ENCODE results near the gene PPP5C. TPM values are rescaled to one million over a fixed set of nuclear protein-coding genes. Genes with fewer than 3 reads are reported as not detected.
"Not testable (repeated sequence)": the region's sequence is repeated elsewhere in the genome, so short reads cannot be mapped to it uniquely, and the experiment has no call there.

Gene PPP5C
- total and polyA plus RNA-seq, 4 donors = 19.0 to 50.5 (median 28.3) TPM

DNA sequence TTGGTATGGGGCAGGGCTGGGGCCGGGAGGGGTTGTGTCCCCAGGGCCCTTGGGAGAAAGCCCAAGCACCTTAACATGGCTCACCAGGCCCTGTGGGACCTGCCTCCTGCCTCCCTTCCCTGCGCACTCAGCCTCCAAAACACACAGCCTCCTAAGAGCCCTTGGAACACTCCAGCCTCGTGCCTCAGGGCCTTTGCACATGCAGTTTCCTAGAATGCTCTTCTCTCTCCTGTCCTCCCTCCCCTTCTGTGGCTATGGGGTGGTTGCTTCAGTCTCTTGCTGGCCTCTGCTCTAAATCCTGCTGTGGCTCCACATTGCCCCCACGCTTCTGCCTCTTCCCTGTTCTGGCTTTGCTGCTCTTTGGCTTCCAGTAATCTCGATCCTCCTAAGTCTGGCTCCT is 26.3 kb upstream of the PPP5C start:
- Histone ChIP-seq H3K27me3 (ENCODE audit: control insufficient read depth in 4 of 4, insufficient read depth in 4 of 4, low read length in 3 of 4) (no peaks in the 10 kb centered on the region), H3K4me3 (ENCODE audit: low read depth in 1 of 3, low read length in 3 of 3) (no peak overlapping the region), H3K4me1 (ENCODE audit: control insufficient read depth in 4 of 4, insufficient read depth in 4 of 4, low read length in 3 of 4) (no peaks in the 10 kb centered on the region), H3K9ac (ENCODE audit: low read depth in 1 of 2, low read length in 2 of 2) (no peak overlapping the region), H3K9me3 (ENCODE audit: control insufficient read depth in 4 of 4, low read length in 3 of 4) (no peaks in the 10 kb centered on the region), H3K27ac (ENCODE audit: low read depth in 1 of 2, low read length in 2 of 2) (no peak overlapping the region), H3K36me3 (ENCODE audit: control insufficient read depth in 4 of 4, insufficient read depth in 3 of 4, low read depth in 1 of 4, low read length in 3 of 4) (no peaks in the 10 kb centered on the region)
- 90% methylated on average over 5 of the region's 5 CpGs for WGBS
- TF ChIP-seq, protein P1, sequence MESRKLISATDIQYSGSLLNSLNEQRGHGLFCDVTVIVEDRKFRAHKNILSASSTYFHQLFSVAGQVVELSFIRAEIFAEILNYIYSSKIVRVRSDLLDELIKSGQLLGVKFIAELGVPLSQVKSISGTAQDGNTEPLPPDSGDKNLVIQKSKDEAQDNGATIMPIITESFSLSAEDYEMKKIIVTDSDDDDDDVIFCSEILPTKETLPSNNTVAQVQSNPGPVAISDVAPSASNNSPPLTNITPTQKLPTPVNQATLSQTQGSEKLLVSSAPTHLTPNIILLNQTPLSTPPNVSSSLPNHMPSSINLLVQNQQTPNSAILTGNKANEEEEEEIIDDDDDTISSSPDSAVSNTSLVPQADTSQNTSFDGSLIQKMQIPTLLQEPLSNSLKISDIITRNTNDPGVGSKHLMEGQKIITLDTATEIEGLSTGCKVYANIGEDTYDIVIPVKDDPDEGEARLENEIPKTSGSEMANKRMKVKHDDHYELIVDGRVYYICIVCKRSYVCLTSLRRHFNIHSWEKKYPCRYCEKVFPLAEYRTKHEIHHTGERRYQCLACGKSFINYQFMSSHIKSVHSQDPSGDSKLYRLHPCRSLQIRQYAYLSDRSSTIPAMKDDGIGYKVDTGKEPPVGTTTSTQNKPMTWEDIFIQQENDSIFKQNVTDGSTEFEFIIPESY (IDR thresholded peaks at IDR 0.05) = no peak
- no peak for TF ChIP-seq FOXA2 (IDR thresholded peaks at IDR 0.05)
- no peak for DNase-seq (ENCODE audit: low spot score)

DNA sequence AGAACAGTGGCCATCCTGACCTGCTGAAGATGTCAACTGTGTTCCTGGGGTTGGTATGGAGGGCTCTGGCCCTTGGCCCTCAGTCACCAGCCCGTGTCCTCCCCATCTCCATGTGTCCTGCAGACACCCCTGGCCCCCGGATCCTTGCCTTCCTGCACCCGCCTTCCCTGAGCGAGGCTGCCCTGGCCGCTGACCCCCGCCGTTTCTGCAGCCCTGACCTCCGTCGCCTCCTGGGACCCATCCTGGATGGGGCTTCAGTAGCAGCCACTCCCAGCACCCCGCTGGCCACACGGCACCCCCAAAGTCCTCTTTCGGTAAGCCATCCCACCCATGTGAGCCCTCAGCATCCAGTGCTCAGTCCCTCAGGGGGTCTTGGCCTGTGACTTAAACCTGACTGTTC is 25.2 kb upstream of the PPP5C start:
- TF ChIP-seq FOXA2 (IDR thresholded peaks at IDR 0.05) (no peak), JUND (IDR thresholded peaks at IDR 0.05) (no peak), TAF1 (conservative IDR thresholded peaks at IDR 0.05) (no peak), GABPA (IDR thresholded peaks at IDR 0.05 in 1 of 2, conservative IDR thresholded peaks at IDR 0.05 in 1 of 2) (no peak), HNF4A (conservative IDR thresholded peaks at IDR 0.05) (no peak), YY1 (IDR thresholded peaks at IDR 0.05) (no peak), HNF4G (IDR thresholded peaks at IDR 0.05) (no peak), SP1 (IDR thresholded peaks at IDR 0.05) (no peak), FOXA1 (IDR thresholded peaks at IDR 0.05) (no peak), RXRA (IDR thresholded peaks at IDR 0.05) (no peak), EGR1 (IDR thresholded peaks at IDR 0.05; ENCODE audit: low read depth in 2 of 2) (no peak), NR2F2 (IDR thresholded peaks at IDR 0.05) (no peak)
- TF ChIP-seq, protein P2, sequence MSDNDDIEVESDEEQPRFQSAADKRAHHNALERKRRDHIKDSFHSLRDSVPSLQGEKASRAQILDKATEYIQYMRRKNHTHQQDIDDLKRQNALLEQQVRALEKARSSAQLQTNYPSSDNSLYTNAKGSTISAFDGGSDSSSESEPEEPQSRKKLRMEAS (IDR thresholded peaks at IDR 0.05) = no peak
- TF ChIP-seq, protein P3, sequence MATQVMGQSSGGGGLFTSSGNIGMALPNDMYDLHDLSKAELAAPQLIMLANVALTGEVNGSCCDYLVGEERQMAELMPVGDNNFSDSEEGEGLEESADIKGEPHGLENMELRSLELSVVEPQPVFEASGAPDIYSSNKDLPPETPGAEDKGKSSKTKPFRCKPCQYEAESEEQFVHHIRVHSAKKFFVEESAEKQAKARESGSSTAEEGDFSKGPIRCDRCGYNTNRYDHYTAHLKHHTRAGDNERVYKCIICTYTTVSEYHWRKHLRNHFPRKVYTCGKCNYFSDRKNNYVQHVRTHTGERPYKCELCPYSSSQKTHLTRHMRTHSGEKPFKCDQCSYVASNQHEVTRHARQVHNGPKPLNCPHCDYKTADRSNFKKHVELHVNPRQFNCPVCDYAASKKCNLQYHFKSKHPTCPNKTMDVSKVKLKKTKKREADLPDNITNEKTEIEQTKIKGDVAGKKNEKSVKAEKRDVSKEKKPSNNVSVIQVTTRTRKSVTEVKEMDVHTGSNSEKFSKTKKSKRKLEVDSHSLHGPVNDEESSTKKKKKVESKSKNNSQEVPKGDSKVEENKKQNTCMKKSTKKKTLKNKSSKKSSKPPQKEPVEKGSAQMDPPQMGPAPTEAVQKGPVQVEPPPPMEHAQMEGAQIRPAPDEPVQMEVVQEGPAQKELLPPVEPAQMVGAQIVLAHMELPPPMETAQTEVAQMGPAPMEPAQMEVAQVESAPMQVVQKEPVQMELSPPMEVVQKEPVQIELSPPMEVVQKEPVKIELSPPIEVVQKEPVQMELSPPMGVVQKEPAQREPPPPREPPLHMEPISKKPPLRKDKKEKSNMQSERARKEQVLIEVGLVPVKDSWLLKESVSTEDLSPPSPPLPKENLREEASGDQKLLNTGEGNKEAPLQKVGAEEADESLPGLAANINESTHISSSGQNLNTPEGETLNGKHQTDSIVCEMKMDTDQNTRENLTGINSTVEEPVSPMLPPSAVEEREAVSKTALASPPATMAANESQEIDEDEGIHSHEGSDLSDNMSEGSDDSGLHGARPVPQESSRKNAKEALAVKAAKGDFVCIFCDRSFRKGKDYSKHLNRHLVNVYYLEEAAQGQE (IDR thresholded peaks at IDR 0.05) = no peak
- TF ChIP-seq, protein P1 (IDR thresholded peaks at IDR 0.05) = no peak
- TF ChIP-seq, protein P4, sequence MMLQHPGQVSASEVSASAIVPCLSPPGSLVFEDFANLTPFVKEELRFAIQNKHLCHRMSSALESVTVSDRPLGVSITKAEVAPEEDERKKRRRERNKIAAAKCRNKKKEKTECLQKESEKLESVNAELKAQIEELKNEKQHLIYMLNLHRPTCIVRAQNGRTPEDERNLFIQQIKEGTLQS (IDR thresholded peaks at IDR 0.05) = no peak
- TF ChIP-seq, protein P5, sequence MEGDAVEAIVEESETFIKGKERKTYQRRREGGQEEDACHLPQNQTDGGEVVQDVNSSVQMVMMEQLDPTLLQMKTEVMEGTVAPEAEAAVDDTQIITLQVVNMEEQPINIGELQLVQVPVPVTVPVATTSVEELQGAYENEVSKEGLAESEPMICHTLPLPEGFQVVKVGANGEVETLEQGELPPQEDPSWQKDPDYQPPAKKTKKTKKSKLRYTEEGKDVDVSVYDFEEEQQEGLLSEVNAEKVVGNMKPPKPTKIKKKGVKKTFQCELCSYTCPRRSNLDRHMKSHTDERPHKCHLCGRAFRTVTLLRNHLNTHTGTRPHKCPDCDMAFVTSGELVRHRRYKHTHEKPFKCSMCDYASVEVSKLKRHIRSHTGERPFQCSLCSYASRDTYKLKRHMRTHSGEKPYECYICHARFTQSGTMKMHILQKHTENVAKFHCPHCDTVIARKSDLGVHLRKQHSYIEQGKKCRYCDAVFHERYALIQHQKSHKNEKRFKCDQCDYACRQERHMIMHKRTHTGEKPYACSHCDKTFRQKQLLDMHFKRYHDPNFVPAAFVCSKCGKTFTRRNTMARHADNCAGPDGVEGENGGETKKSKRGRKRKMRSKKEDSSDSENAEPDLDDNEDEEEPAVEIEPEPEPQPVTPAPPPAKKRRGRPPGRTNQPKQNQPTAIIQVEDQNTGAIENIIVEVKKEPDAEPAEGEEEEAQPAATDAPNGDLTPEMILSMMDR (IDR thresholded peaks at IDR 0.05; ENCODE audit: low read depth, low read length, missing input control) = no peak
- WGBS = 94% methylated on average over 12 of the region's 12 CpGs
- Histone ChIP-seq H3K27ac (ENCODE audit: low read depth in 1 of 2, low read length in 2 of 2) (no peak overlapping the region), H3K9me3 (ENCODE audit: control insufficient read depth in 4 of 4, low read length in 3 of 4) (peaks cover 0 to 8% (median 7%) of the 10 kb centered on the region in 4 donors), H3K4me1 (ENCODE audit: control insufficient read depth in 4 of 4, insufficient read depth in 4 of 4, low read length in 3 of 4) (no peaks in the 10 kb centered on the region), H3K9ac (ENCODE audit: low read depth in 1 of 2, low read length in 2 of 2) (no peak overlapping the region), H3K4me3 (ENCODE audit: low read depth in 1 of 3, low read length in 3 of 3) (no peak overlapping the region), H3K27me3 (ENCODE audit: control insufficient read depth in 4 of 4, insufficient read depth in 4 of 4, low read length in 3 of 4) (no peaks in the 10 kb centered on the region), H3K36me3 (ENCODE audit: control insufficient read depth in 4 of 4, insufficient read depth in 3 of 4, low read depth in 1 of 4, low read length in 3 of 4) (no peaks in the 10 kb centered on the region)
- no peak for DNase-seq (ENCODE audit: low spot score)

DNA sequence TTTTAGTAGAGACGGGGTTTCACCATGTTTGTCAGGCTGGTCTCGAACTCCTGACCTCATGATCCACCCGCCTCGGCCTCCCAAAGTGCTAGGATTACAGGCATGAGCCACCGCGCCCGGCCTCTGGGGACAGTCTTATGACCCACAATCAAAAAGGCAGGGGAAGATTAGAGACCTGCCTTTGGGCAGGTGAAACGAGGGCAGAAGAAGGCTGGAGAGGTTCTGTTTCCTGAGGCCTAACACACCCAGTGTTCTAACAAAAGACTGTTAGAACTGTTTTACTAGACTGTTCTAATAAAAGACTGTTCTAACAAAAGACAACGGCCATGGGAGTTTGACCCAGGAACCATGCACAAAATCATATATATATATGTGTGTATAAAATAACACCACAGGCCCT is 23.7 kb upstream of the PPP5C start:
- H3K27me3 ChIP-seq (ENCODE audit: control insufficient read depth in 4 of 4, insufficient read depth in 4 of 4, low read length in 3 of 4); H3K36me3 ChIP-seq (ENCODE audit: control insufficient read depth in 4 of 4, insufficient read depth in 3 of 4, low read depth in 1 of 4, low read length in 3 of 4); H3K4me1 ChIP-seq (ENCODE audit: control insufficient read depth in 4 of 4, insufficient read depth in 4 of 4, low read length in 3 of 4); DNase-seq (ENCODE audit: low spot score); H3K27ac ChIP-seq (ENCODE audit: low read depth in 1 of 2, low read length in 2 of 2); H3K9ac ChIP-seq (ENCODE audit: low read depth in 1 of 2, low read length in 2 of 2); H3K4me3 ChIP-seq (ENCODE audit: low read depth in 1 of 3, low read length in 3 of 3): not testable (repeated sequence)
- 92% methylated on average over 9 of the region's 9 CpGs for WGBS
- H3K9me3 ChIP-seq (ENCODE audit: control insufficient read depth in 4 of 4, low read length in 3 of 4) = peaks cover 2 to 19% (median 13%) of the 10 kb centered on the region in 4 donors

All from liver (tissue), 9 donors.